Measurements from ENCODE around the gene TOX3.

Gene TOX3

GRCh38 chr16:52492789-52493357 is 54.1 kb downstream of the TOX3 start:
- DNase-seq (ENCODE audit: low read depth, low spot score): no peak

DNA sequence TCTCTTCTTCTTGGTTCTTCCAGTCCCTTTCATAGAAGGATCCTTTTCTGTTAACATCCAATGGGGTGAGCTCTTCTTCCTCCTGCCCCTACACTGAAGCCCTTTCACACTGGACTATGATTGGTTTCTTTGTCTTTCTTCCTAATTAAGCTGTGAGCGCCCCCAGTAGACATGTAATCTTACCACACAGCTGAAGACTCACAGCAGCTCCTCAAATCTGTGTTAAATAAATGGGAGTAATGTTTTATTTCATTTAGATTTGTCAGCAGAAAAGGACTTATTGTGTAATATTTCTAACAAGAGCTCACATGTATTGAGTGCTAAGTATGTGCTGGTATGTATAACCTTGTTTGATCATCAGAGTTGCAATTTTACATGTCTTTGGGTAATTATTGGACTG is 55.7 kb downstream of the TOX3 start:
- no peak for DNase-seq (ENCODE audit: low read depth, low spot score)

DNA sequence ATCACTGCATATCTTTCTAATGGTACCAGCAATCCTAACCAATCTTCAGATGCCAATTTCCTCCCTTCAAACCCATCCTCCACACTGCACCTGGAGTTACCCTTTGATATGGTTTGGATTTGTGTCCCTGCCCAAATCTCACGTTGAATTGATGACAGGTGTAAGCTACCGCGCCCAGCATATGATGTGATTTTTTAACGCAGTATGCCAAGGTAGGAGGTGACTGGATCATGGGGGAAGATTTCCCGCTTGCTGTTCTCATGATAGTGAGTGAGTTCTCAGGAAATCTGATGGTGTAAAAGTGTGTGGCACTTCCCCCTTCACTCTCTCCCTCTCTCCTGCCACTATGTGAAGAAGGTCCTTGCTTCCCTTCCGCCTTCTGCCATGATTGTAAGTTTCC is 57.0 kb downstream of the TOX3 start:
- no peak for DNase-seq (ENCODE audit: low read depth, low spot score)

DNA sequence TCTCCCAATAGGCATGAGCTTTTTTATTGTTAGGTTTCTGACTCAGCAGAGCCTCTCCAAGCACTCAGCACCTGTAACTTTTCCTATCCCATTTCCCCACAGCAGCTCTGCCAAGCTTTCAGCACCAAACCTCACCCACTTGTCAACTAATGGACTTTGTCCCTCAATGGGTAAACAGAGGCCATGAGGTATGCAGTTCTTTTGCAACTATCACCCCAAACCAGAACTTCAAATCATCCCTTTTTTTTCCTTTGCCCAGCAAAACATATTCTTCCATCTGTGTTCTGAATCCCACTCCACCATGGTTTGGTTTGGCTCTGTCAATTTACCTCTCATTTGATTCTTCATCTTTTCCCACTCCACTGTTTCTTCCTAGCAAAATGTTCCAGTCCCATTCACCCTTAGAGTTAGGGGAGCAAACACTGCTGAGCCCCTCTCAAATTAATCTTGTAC is 58.1 kb downstream of the TOX3 start:
- no peak for DNase-seq (ENCODE audit: low read depth, low spot score)

- DNase-seq (ENCODE audit: low read depth, low spot score): no peak
These were observed 59.0 kb downstream of the TOX3 start for GRCh38 chr16:52487849-52488457.

DNA sequence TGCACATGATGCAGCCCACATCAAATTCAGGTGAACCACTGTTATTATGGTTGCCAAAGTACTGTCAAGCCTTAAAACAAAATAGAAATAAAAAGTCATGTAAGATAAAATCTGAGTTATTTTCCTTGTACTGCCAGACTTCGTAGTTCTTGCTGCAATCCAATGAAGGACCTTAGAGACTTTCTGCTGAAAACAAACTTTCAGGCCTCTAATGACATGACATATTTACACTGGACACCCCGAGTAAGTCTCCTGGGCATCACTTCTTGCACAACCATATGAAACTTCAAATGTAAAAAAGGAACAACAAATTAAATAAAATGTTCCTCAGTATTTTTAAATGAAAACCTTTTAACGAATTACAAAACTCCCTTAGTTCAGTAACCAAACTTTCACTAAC is 66.7 kb downstream of the TOX3 start:
- DNase-seq (ENCODE audit: low read depth, low spot score): no peak

- DNase-seq (ENCODE audit: low read depth, low spot score): no peak
These were observed 70.8 kb downstream of the TOX3 start for GRCh38 chr16:52476111-52476510.

DNA sequence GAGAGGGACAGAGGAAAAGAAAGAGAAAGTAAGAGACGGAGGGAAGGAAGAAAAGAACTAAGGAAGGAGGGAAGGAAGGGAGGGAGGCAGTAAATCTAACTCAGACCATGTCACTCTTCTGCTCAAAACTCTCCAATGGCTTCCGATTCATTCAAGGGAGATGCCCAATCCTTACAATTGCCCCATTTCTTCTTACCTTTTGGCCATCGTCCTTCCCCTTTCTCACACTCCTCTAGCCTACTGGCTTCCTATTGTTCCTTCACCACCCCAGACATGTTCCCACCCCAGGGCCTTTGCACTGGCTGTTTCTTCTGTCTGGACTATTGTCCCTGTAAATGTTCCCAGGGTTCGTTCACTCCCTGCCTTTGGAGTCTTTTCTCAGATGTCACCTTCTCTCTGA is 72.3 kb downstream of the TOX3 start:
- no peak for DNase-seq (ENCODE audit: low read depth, low spot score)

DNA sequence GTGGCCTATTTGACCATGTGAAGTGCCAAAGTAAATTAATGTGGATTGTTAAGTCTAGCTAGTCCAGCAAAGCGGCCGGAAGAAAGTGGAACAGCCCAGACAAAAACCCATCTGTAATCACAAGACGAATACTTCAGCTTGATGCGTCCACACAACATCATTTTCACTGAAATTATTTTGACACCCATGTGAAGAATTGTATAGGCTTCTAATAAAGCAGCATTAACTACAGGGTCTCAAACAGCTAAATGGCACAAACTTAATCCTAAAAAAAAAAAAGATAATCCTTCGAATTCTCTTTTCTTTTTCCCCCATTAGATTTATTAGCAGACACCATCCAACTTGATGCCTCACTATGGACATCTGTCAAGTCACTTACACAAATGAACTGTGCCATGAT is 73.8 kb downstream of the TOX3 start:
- DNase-seq (ENCODE audit: low read depth, low spot score): no peak

- DNase-seq (ENCODE audit: low read depth, low spot score): no peak
These were observed 75.1 kb downstream of the TOX3 start for GRCh38 chr16:52471650-52472370.

DNA sequence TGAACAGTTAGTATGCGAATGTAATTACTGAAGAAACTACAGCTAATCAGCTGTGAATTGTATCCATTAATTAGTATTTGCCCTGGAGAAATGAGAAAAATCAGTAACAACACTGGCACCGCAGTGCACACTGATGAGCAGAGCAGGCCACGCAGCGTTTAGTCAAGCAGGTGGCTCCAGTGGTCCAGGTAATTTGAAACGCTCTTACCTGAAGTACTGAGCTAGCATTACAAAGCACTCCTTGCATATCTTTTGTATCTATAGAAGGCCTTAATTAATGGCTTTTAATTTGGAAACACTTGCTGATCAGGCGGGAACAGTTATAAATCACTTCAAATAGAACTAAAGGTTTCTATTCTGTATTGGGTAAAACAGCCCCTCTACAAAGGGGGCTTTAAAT is 76.4 kb downstream of the TOX3 start:
- no peak for DNase-seq (ENCODE audit: low read depth, low spot score)

DNA sequence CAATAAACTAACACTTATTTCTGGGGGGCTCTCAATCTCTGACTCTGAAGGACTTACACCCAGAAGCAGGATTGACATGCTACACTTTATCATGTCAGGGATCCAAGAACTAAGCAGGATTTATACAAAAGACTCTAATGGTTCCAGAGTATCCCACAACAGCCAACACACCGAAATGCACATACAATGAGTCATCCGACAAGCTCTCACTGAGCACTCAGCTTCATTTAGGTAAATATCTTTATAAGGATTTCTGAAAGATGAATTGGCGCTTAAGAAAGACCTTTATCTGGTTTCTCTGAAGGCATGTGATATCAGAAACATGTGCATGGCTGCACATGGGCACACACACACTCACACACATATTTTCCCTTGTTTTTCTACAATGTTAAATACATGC is 77.2 kb downstream of the TOX3 start:
- no peak for DNase-seq (ENCODE audit: low read depth, low spot score)

GRCh38 chr16:52469091-52469490 is 77.9 kb downstream of the TOX3 start:
- no peak for DNase-seq (ENCODE audit: low read depth, low spot score)

- DNase-seq (ENCODE audit: low read depth, low spot score): no peak
These were observed 79.2 kb downstream of the TOX3 start for GRCh38 chr16:52467753-52468152.

DNA sequence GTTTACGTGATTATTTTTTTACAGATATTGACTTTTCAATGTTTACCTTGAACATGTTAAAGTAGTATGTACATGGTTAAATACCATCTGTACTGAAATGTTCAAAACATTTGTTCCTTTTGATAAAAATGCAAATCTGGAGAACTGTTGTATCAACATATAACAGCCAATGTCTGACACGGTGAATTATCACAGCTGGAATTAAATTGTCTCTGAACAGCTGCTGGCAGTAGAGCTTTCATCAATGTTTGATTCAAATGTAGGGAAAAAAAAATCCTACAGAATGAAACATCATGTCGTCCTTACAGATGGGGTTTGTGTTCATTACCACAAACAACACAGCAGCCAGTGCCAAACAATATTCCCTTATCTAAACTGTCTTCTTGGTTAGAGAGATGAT is 79.9 kb downstream of the TOX3 start:
- no peak for DNase-seq (ENCODE audit: low read depth, low spot score)

GRCh38 chr16:52465711-52466267 is 81.2 kb downstream of the TOX3 start:
- DNase-seq (ENCODE audit: low read depth, low spot score): no peak

DNA sequence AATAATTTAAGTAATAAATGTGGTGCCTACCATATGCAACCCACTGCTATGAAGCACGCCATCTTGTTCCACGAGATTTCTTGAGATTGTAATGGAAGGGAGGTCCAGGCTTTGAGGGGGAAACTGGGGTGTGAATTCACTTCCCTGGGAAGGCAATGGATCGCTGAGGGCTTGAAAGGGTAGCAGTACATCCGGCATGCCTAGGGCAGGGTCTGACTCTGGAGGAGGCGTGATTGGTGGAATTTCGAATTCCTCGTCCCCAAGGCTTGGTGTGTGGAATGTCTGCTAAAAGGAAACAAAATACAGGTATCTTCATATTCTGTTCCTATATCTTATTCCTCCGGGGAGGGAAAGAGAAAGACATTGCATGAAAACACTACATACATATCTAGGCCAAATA is 83.0 kb downstream of the TOX3 start:
- peak; percentile 23 for DNase-seq (ENCODE audit: low read depth, low spot score)

GRCh38 chr16:52462816-52463215 is 84.1 kb downstream of the TOX3 start:
- no peak for DNase-seq (ENCODE audit: low read depth, low spot score)

DNA sequence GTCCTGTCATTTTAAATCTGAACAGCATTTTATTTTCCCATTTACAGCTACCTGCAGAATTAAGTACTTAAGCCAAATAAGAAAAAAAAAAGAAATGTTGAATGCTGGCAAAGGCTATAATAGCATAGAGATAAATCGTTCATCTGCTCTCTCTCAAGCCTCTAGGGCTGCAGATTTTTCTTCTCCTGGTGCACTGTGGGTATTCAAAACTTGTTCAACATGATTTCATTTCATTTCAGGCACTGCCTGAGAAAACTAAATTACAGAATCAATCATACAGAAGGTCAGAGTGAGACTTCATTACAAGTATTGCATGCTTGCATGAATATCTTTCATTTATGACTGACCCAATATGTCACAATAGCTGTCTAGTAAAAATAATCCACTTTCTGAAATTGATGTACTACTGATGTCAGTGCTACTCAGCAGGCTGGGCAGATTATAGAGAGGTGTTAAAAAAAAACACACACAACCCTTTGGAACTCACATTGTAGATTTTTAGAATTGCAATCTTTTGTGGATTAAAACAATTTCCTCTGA is 86.2 kb downstream of the TOX3 start:
- no peak for DNase-seq (ENCODE audit: low read depth, low spot score)

DNA sequence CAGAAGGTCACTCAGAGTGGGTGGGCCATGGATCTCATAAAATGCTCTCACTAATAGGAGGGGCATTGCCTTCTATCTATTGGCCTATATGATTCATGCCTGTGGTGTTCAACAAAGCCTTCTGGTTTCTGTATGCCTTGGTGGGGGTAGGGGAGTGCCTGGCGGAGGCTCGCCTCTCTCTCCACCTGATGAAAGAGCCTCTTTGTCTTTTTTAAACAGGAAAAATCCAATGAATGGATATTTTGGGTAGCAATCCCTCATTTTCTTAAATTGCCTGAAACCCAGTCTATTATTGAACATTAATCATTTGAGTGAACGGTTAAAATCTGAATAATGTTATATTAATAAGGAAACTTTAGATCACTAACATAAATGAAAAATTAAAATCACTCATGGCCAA is 90.6 kb downstream of the TOX3 start:
- DNase-seq (ENCODE audit: low read depth, low spot score): peak; percentile 32

- DNase-seq (ENCODE audit: low read depth, low spot score): no peak
These were observed 91.2 kb downstream of the TOX3 start for GRCh38 chr16:52455549-52456277.

DNA sequence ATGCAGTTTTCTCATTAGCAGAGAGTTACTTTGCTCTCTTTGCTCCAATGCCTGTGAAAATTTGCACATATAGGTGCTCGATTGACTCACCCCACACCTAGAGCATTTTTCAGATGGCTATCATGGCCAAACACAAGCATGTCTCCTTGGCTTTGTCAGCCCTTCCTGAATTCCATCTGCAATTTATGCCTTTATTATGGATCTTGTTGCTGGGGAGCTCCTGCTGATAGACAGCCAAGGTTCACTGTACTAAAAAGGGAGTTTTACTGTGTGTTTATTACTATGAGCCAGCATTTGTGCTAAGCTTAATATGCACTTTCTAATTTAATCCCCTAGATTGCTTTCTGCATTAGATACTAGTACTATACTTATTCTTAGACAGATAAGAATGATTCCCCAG is 93.3 kb downstream of the TOX3 start:
- no peak for DNase-seq (ENCODE audit: low read depth, low spot score)

All from ELF-1 (cell line).